Lower lobe of right lung (tissue), 2 donors: Measurements from ENCODE around the gene ARHGAP40. TPM values are rescaled to one million over a fixed set of nuclear protein-coding genes. Genes with fewer than 3 reads are reported as not detected.

Source experiments
- ATAC-seq, 2 donors: fragments of 200-7000 bp; cut with Tn5 transposase; one replicate each; pipeline ENCODE4 v1.9.1; 2020 to 2022; ENCODE audit warnings: mild to moderate bottlenecking in 2 of 2, moderate library complexity in 2 of 2
- DNase-seq: peaks from one replicate; pipeline ENCODE4 v3.0.0-alpha.2; 2020
- H3K27ac ChIP-seq: fragments of 200-600 bp; one replicate; pipeline ENCODE4 v1.8.0; 2022
- H3K27me3 ChIP-seq: fragments of 200-600 bp; one replicate; pipeline ENCODE4 v1.8.0; 2022; ENCODE audit warnings: low read depth
- H3K36me3 ChIP-seq: fragments of 200-600 bp; one replicate; pipeline ENCODE4 v1.8.0; 2022; ENCODE audit warnings: mild to moderate bottlenecking
- H3K4me1 ChIP-seq: fragments of 200-600 bp; one replicate; pipeline ENCODE4 v1.8.0; 2022
- H3K4me3 ChIP-seq: fragments of 200-600 bp; one replicate; pipeline ENCODE4 v1.8.0; 2022; ENCODE audit warnings: mild to moderate bottlenecking
- H3K9me3 ChIP-seq: fragments of 200-600 bp; one replicate; pipeline ENCODE4 v1.8.0; 2022
- CTCF ChIP-seq: fragments of 200-600 bp; IDR thresholded peaks from one replicate; pipeline ENCODE4 v1.8.0; 2022; ENCODE audit warnings: antibody characterized with exemption, mild to moderate bottlenecking
- intact Hi-C: fragments of 100-400 bp; cut with DNase I; formaldehyde crosslinking; loops from one replicate; pipeline ENCODE4 v1.11.0; 2022
- total RNA-seq: library from RNA; stranded (reverse); fragmentation: NEBNext Ultra II Directional; extraction: Animal tissue kit (Norgen Biotek cat#: 25700); gene quantifications from one replicate; pipeline ENCODE4 v1.2.1, GENCODE V29; 2021
- donor health status: DM: no; HTN: yes; CAD: no; lungs with severe emphysema.

ARHGAP40 gene
- total RNA-seq, 1 donor from 2014 or later, result 0.83 TPM

GRCh38 chr20:38573413-38573812 is 28.2 kb upstream of the ARHGAP40 start:
- no peak for TF ChIP-seq CTCF
- Histone ChIP-seq H3K36me3 (peaks cover 90% of the 10 kb centered on the region), H3K9me3 (no peaks in the 10 kb centered on the region), H3K27ac (no peak overlapping the region), H3K4me3 (no peak overlapping the region), H3K27me3 (no peaks in the 10 kb centered on the region), H3K4me1 (no peaks in the 10 kb centered on the region)
- ATAC-seq, result no peak
- no peak for DNase-seq
- intact Hi-C loops, result no loop called here

- peak; percentile 18 to 37 for ATAC-seq
- no peak for TF ChIP-seq CTCF
- no peak for DNase-seq
- H3K4me3 ChIP-seq, result no peak overlapping the region
- H3K36me3 ChIP-seq, result peaks cover 35% of the 10 kb centered on the region
- intact Hi-C loops, result no loop called here
- no peaks in the 10 kb centered on the region for H3K4me1 ChIP-seq
- H3K27ac ChIP-seq, result no peak overlapping the region
- no peaks in the 10 kb centered on the region for H3K27me3 ChIP-seq
- no peaks in the 10 kb centered on the region for H3K9me3 ChIP-seq
Measured at GRCh38 chr20:38579219-38579910, 22.2 kb upstream of the ARHGAP40 start.

GRCh38 chr20:38579921-38580320 is 21.7 kb upstream of the ARHGAP40 start:
- no peak for DNase-seq
- ATAC-seq, result no peak
- TF ChIP-seq CTCF, result no peak
- Histone ChIP-seq H3K27me3 (no peaks in the 10 kb centered on the region), H3K9me3 (no peaks in the 10 kb centered on the region), H3K4me1 (no peaks in the 10 kb centered on the region), H3K27ac (no peak overlapping the region), H3K4me3 (no peak overlapping the region), H3K36me3 (peaks cover 30% of the 10 kb centered on the region)
- intact Hi-C loops, result no loop called here

- Histone ChIP-seq H3K27me3 (peaks cover 8% of the 10 kb centered on the region), H3K36me3 (peaks cover 19% of the 10 kb centered on the region), H3K27ac (no peak within 1 kb of the TSS), H3K9me3 (no peaks in the 10 kb centered on the region), H3K4me1 (no peaks in the 10 kb centered on the region), H3K4me3 (no peak within 1 kb of the TSS)
- peak in 1 of 2 donors; percentile 52 for ATAC-seq
- DNase-seq, result no peak
- intact Hi-C loops, result no loop called here
- TF ChIP-seq CTCF, result no peak
Measured at GRCh38 chr20:38581013-38581412, 20.6 kb upstream of the ARHGAP40 start, which contains the start of gene ADIG. Gene ADIG, plus strand, starts transcription at chr20:38581197. Its CDS starts 54 bp downstream, at chr20:38581251.

GRCh38 chr20:38581830-38582358 is 19.7 kb upstream of the ARHGAP40 start:
- Histone ChIP-seq H3K9me3 (no peaks in the 10 kb centered on the region), H3K27me3 (peaks cover 10% of the 10 kb centered on the region), H3K27ac (no peak overlapping the region), H3K4me1 (no peaks in the 10 kb centered on the region), H3K4me3 (no peak overlapping the region), H3K36me3 (peaks cover 10% of the 10 kb centered on the region)
- intact Hi-C loops, result no loop called here
- TF ChIP-seq CTCF, result no peak
- DNase-seq (no peak), ATAC-seq (no peak)
